ENCODE results near the gene ELP2. TPM values are rescaled to one million over a fixed set of nuclear protein-coding genes. Genes with fewer than 3 reads are reported as not detected.
"Not testable (repeated sequence)": the region's sequence is repeated elsewhere in the genome, so short reads cannot be mapped to it uniquely, and the experiment has no call there.

ELP2 gene
- total RNA-seq, 1 donor from 2014 or later: 55.9 TPM

- DNase-seq (ENCODE audit: extremely low read depth, low read depth, low spot score): no peak
Observed at GRCh38 chr18:36187193-36187825, 57.6 kb downstream of the ELP2 start, which contains the start of gene MOCOS. Gene MOCOS (plus strand): TSS chr18:36187497. CDS start chr18:36187540, 43 bp downstream.

- no peak for DNase-seq (ENCODE audit: extremely low read depth, low read depth, low spot score)
Observed at GRCh38 chr18:36187826-36188721, 58.4 kb downstream of the ELP2 start.

GRCh38 chr18:36188916-36189315 is 59.2 kb downstream of the ELP2 start:
- no peak for DNase-seq (ENCODE audit: extremely low read depth, low read depth, low spot score)

- DNase-seq (ENCODE audit: extremely low read depth, low read depth, low spot score): no peak
Observed at GRCh38 chr18:36189486-36189885, 59.8 kb downstream of the ELP2 start.

- no peak for DNase-seq (ENCODE audit: extremely low read depth, low read depth, low spot score)
Observed at GRCh38 chr18:36191286-36191685, 61.6 kb downstream of the ELP2 start.

GRCh38 chr18:36191711-36192110 is 62.0 kb downstream of the ELP2 start:
- no peak for DNase-seq (ENCODE audit: extremely low read depth, low read depth, low spot score)

- no peak for DNase-seq (ENCODE audit: extremely low read depth, low read depth, low spot score)
Observed at GRCh38 chr18:36194600-36195315, 65.1 kb downstream of the ELP2 start.

- no peak for DNase-seq (ENCODE audit: extremely low read depth, low read depth, low spot score)
Observed at GRCh38 chr18:36195427-36196122, 65.9 kb downstream of the ELP2 start.

- DNase-seq (ENCODE audit: extremely low read depth, low read depth, low spot score): no peak
Observed at GRCh38 chr18:36196238-36196995, 66.7 kb downstream of the ELP2 start.

- DNase-seq (ENCODE audit: extremely low read depth, low read depth, low spot score): no peak
Observed at GRCh38 chr18:36197511-36198166, 67.9 kb downstream of the ELP2 start.

- DNase-seq (ENCODE audit: extremely low read depth, low read depth, low spot score): no peak
Observed at GRCh38 chr18:36199691-36200295, 70.1 kb downstream of the ELP2 start.

GRCh38 chr18:36200354-36200771 is 70.7 kb downstream of the ELP2 start:
- no peak for DNase-seq (ENCODE audit: extremely low read depth, low read depth, low spot score)

- no peak for DNase-seq (ENCODE audit: extremely low read depth, low read depth, low spot score)
Observed at GRCh38 chr18:36201765-36202164, 72.1 kb downstream of the ELP2 start.

- no peak for DNase-seq (ENCODE audit: extremely low read depth, low read depth, low spot score)
Observed at GRCh38 chr18:36203360-36203895, 73.7 kb downstream of the ELP2 start.

- no peak for DNase-seq (ENCODE audit: extremely low read depth, low read depth, low spot score)
Observed at GRCh38 chr18:36205166-36205565, 75.5 kb downstream of the ELP2 start.

- no peak for DNase-seq (ENCODE audit: extremely low read depth, low read depth, low spot score)
Observed at GRCh38 chr18:36207303-36207702, 77.6 kb downstream of the ELP2 start.

- DNase-seq (ENCODE audit: extremely low read depth, low read depth, low spot score): not testable (repeated sequence)
Observed at GRCh38 chr18:36207969-36208368, 78.3 kb downstream of the ELP2 start.

GRCh38 chr18:36211612-36212065 is 81.9 kb downstream of the ELP2 start:
- DNase-seq (ENCODE audit: extremely low read depth, low read depth, low spot score): no peak

All from glomerular endothelial cell (primary cell).